ENCODE results near the gene PKD1L1. TPM values are rescaled to one million over a fixed set of nuclear protein-coding genes. Genes with fewer than 3 reads are reported as not detected.

PKD1L1 gene
- total RNA-seq, 1 donor from 2014 or later = 0.58 TPM

- no peak for DNase-seq (ENCODE audit: low spot score)
Observed at GRCh38 chr7:47819607-47819920, 128.7 kb downstream of the PKD1L1 start.

DNA sequence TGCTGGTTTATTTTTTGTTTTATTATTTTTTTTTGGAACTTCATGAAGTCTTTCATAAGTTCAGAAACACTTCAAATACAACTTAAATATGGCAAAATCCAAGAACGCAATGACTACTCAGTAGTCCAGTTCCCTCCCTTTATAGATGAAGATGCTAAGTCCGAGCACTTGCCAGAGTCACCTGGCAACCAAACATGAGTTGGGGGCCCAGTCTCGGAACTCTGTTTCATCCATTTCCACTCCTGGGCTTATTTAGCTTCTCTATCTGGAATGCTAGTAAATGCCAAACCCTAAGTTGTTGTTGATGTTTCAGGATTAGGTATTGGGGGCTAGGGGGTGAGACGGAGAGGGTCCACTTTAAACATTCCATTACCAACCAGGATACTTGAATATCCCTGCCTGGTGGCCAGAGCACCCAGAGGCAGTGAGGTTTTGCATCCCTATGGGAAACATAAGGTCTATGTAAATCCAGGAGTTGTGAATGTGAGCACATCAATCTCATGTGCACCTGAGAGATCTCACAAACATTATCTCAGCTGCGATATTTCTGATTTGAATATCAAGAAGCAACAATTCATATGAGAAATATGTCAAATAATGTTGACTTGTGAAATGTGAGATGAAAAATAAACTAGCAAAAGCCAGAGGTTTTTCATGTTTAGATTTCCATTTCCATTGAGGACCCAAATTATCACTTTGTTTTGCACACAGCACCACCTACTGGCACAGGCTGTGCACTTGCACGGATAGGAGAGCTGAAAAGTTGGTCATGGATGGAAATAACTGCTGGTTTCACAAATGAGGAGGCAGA is 129.3 kb downstream of the PKD1L1 start:
- peak; percentile 73 for DNase-seq (ENCODE audit: low spot score)

DNA sequence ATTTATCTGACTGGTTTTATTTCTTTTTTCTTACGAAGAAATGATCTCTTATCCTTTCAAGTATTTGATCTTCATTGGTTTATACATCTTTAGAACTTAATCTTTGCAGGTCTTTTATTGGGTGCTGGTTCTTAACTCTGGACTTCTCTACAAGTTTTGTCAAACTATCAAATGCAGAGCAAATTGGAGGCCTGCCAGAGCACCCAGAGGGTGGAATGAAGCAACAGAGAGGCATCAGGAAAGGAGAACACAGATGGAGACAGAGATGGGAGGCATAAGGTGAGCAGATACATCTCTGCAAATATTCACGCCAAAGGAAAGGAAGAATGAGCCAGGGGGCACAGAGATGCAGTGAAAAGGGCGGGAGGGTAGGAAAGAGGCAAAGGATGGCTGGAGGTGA is 130.3 kb downstream of the PKD1L1 start:
- no peak for DNase-seq (ENCODE audit: low spot score)

- no peak for DNase-seq (ENCODE audit: low spot score)
Observed at GRCh38 chr7:47816647-47817046, 131.6 kb downstream of the PKD1L1 start.

DNA sequence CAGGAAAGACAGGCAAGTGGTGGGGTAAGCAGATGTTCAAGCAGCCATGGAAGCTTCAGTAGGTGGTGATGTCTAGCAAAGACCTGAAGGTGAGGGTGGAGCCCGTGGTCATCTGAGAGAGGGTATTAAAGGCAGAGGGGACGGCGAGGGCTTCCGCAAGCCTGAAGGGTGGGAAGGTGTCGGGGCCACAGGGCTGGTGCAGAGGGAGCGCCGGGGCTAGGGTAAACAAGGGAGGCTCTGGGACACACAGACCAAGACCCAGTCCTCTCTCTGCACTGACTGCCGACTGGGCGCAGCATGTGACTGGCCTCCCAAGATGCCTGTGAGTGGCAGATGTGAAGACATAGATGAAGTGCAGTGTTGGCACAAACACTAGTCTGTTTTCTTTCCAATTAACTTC is 132.4 kb downstream of the PKD1L1 start:
- no peak for DNase-seq (ENCODE audit: low spot score)

GRCh38 chr7:47814905-47815613 is 133.2 kb downstream of the PKD1L1 start:
- DNase-seq (ENCODE audit: low spot score) = no peak

GRCh38 chr7:47813620-47814260 is 134.5 kb downstream of the PKD1L1 start:
- no peak for DNase-seq (ENCODE audit: low spot score)

DNA sequence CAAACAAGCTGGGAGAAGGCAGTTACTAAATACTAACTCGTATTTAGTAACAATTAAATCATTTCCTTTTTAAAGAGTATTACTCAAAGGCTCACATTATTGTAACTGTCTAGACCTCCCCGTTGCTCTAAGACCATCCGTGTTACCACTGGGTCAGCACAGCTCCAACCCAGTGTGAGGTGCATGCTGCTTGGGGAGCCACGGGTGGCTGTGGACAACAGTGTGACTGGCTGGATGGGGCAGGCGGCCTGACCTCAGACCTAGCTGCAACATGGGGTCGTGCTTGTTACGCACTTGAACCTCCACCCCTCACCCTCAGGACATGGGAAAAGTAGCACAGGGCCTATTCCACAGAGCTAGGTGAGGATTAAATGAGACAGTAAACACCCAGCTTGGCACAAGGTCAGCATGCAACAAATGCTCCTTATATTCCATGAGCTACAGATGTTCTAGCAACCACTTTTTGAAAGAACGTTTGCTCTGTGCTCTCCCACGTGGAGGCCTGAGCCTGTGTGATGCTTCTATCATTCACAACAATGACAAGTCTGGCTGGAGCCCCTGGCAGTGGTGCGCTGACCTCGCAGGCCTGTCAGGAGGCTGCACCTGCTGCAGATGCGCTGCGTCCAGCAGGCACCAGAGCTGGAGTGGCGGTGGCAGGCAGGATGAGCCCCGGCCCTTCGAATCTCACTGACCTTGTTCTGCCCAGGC is 135.7 kb downstream of the PKD1L1 start:
- no peak for DNase-seq (ENCODE audit: low spot score)

DNA sequence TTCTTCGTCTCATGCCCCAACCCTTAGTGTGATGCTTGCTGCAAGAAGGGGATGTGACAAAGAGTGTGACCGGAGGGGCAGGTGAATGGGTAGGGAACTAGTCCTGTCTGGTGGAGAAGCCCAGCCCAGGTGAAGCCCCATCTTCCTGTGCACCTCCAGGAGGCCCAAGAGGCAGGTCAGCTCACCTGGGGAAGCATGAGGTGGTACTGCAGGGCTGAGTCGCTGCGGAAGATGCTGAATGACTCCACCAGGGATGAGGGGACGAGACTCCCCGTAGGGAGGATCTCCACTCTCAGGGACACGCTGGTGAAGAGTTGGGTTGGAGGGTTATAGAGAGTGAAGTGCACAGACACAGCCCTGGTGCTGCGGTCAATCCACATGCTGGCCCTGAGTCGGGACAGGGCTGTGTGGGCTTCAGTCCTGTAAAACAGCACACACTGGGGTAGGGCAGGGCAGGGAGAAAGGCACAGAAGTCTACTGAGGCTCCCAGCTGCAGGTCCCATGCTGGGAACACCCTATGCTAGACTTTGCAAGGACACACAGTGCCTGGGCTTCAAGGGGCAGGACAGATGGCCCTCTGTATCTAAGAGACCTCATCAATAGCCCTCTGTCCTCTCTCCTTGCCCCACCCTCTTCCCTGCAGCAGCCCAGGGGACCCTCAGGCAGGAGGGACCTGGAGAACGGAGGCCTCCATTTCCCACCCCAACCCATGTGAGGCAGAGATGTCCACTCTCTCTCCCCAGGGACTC is 136.5 kb downstream of the PKD1L1 start:
- no peak for DNase-seq (ENCODE audit: low spot score)

- no peak for DNase-seq (ENCODE audit: low spot score)
Observed at GRCh38 chr7:47809387-47809786, 138.9 kb downstream of the PKD1L1 start.

DNA sequence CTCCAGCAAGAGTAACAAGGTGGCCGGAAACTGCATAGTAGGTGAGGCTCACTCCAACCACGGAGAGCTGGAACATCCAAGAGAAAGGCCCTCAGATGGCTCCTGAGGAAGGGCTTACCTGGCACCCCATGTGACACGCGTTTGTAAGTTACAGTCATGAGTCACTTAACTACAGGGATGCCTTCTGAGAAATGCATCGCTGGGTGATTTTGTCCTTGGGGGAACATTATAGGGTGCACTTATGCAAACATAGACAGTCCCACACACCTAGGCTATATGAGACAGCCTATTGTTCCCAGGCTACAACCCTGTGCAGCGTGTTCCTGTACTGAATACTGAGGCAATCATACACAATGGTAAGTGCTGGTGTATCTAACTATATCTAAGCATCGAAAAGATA is 139.9 kb downstream of the PKD1L1 start:
- no peak for DNase-seq (ENCODE audit: low spot score)

DNA sequence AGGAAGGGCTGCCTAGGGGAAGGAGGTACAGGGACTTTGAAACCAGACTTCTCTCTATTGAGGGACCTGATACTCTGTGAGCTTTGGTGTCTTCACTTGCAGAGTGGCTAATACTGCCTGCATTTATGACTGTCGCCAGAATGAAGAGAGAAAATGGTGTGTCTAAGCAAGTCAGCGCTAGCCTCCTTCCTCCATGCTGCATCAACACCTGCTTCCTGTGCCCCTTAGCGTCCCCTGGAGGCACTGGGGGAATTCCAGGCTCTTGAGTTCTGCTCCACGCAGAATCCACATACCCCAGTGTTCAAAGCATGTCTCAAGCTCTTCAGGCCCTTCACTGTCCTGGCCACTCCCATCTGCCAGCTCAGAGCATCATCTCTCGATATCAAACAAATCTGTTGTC is 140.5 kb downstream of the PKD1L1 start:
- no peak for DNase-seq (ENCODE audit: low spot score)

DNA sequence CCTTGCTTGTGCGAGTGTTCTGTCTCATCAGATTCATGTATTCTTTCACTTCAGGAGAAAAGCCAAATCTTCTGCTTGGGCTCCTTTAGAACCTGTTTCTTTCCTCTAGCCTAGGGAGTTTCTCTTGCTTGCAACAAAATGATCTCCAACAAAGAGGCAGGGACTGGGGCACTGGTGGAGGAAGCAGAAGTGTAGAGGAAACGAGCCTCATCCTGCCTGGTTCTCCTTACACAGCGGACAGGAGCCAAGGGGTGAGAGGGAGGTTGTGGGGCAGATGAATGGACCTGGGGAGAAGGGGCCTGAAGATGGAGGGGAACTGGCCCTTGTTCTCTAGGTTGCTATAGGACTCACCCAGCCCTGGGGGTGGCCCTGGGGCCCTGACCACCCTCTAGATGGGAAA is 141.1 kb downstream of the PKD1L1 start:
- no peak for DNase-seq (ENCODE audit: low spot score)

- DNase-seq (ENCODE audit: low spot score) = no peak
Observed at GRCh38 chr7:47806701-47807103, 141.6 kb downstream of the PKD1L1 start.

GRCh38 chr7:47804767-47805545 is 143.3 kb downstream of the PKD1L1 start:
- DNase-seq (ENCODE audit: low spot score) = no peak

DNA sequence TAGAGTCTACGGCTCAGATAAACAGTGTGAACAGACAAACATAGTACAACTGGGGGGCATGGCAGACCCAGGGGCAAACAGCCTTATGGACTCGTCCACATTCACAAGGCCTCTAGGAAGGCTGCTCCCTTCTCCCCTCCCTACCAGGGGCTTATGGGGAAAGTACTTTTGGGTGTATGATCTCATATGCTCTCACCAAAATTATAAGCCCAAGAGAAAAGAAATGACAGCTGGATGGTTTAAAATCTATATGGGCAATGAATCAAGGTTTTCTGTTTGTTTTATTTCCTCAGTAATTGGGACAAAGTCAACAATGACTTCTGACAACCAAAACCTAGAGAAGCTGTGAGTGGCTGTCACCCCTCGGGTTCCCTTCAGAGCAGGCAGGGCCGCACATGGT is 144.4 kb downstream of the PKD1L1 start:
- DNase-seq (ENCODE audit: low spot score) = no peak

DNA sequence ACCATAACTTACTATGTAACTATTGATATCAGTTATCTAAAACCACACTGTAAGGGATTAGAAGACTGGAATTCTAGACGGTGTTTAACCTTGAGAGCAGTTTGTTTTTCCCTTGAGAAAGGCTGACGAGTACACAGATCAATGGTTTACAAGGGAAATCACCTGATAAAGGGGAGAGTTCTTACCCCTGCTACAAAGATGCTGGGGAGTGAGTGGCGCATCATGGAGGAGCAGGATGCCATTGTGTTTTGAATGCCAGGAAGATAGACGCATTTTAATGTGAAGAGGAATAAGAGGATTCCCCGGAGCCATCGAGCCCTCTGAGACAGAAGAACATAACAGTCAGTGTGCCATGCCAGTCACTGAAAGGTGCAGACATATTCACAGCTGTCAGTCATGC is 145.2 kb downstream of the PKD1L1 start:
- DNase-seq (ENCODE audit: low spot score) = no peak

GRCh38 chr7:47801423-47801822 is 146.8 kb downstream of the PKD1L1 start:
- DNase-seq (ENCODE audit: low spot score) = no peak

- DNase-seq (ENCODE audit: low spot score) = no peak
Observed at GRCh38 chr7:47799524-47799923, 148.7 kb downstream of the PKD1L1 start.

GRCh38 chr7:47796347-47796746 is 151.9 kb downstream of the PKD1L1 start:
- DNase-seq (ENCODE audit: low spot score) = no peak
